Measurements from ENCODE around the gene ARL8B. TPM values are rescaled to one million over a fixed set of nuclear protein-coding genes. Genes with fewer than 3 reads are reported as not detected.

ARL8B gene
- total and polyA plus RNA-seq, 2 of the 8 experiments (the other 6 are each of a cell fraction or from before 2014, with no cell fraction given): 14.5 to 27.8 TPM

DNA sequence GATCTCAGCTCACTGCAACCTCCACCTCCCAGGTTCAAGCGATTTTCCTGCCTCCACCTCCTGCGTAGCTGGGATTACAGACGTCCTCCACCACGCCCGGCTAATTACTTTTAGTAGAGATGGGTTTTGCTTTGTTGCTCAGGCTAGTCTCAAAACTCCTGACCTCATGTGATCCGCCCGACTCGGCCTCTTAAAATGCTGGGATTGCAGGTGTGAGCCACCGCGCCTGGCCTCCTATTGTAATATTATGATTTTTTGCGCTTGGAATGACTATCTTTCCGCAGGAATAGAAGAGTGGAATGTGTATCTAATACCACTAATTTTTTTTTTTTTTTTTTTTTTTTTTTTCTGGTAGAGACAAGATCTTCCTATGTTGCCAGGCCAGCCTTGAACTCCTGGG, 1.8 kb downstream of the ARL8B start:
- H3K4me3 ChIP-seq (ENCODE audit: extremely low read depth in 1 of 4, insufficient read depth in 2 of 4, low read depth in 3 of 4, low read length in 4 of 4): peak overlapping the region in 2 of 4 experiments; percentile 73 to 98; a peak in 3 of 8 replicates
- no peaks in the 10 kb centered on the region for H3K9me3 ChIP-seq (ENCODE audit: insufficient read depth in 2 of 2, low read depth in 1 of 2, low read length in 1 of 2)
- H3K14ac ChIP-seq (ENCODE audit: insufficient read length): no peak overlapping the region
- FAIRE-seq (no peak), DNase-seq (ENCODE audit: low read depth in 1 of 2, low spot score in 2 of 2) (no peak)
- H2BK12ac ChIP-seq (ENCODE audit: low read depth, low read length): no peak overlapping the region
- H3K79me2 ChIP-seq (ENCODE audit: control insufficient read depth in 1 of 2, insufficient read depth in 2 of 2, low read length in 2 of 2): peaks cover 28 to 64% of the 10 kb centered on the region in 2 experiments
- H3K4ac ChIP-seq (replicated peaks; ENCODE audit: insufficient read length, low read depth, low read length): no peak overlapping the region
- WGBS, 2 experiments (ENCODE audit: extremely low coverage in 1 of 2, insufficient coverage in 1 of 2, insufficient read length in 1 of 2, insufficient replicate concordance in 2 of 2, low coverage in 1 of 2, low lambda C conversion rate in 2 of 2, missing lambda C conversion rate in 1 of 2): 98% methylated on average over 12 of the region's 12 CpGs; no CpG with 5 or more reads in 1 of the 2 experiments
- no peak overlapping the region for H4K5ac ChIP-seq (ENCODE audit: insufficient read length, low read depth, low read length)
- peaks cover 2 to 7% of the 10 kb centered on the region in 2 experiments for H4K20me1 ChIP-seq (replicated peaks in 1 of 2; ENCODE audit: control insufficient read depth in 1 of 2, insufficient read depth in 2 of 2, low read length in 2 of 2)
- peaks cover 6% of the 10 kb centered on the region for H3K79me1 ChIP-seq (ENCODE audit: low read depth, low read length)
- peak overlapping the region; percentile 71 to 97; a peak in 2 of 4 replicates for H3K4me2 ChIP-seq (ENCODE audit: insufficient read depth in 1 of 2, low read depth in 2 of 2, low read length in 2 of 2)
- no peak overlapping the region for H2BK20ac ChIP-seq (ENCODE audit: low read length)
- no peak overlapping the region for H3K27ac ChIP-seq (ENCODE audit: low read depth, low read length)
- H3K36me3 ChIP-seq (ENCODE audit: control insufficient read depth in 2 of 4, insufficient read depth in 4 of 4, low read length in 3 of 4): no peaks in the 10 kb centered on the region
- no peak overlapping the region for H4K8ac ChIP-seq (ENCODE audit: extremely low read depth, insufficient read depth, low read length)
- H3K18ac ChIP-seq (ENCODE audit: extremely low read depth, low read length): no peak overlapping the region
- H3K56ac ChIP-seq (replicated peaks; ENCODE audit: insufficient read length, low read depth, low read length): no peak overlapping the region
- H3K27me3 ChIP-seq (replicated peaks in 1 of 4; ENCODE audit: control insufficient read depth in 3 of 4, extremely low read depth in 1 of 4, insufficient read depth in 3 of 4, low read length in 3 of 4): no peaks in the 10 kb centered on the region
- ChIA-PET CTCF (ENCODE audit: partially characterized antibody) (interaction anchor here (0.8 to 2.1 kb wide), 9 partner anchors 7 to 147 kb away, joined by 3 to 9 read pairs (median 3); no protein-coding TSS in a partner anchor), POLR2A (ENCODE audit: partially characterized antibody) (interaction anchor here (0.7 to 2.8 kb wide), 8 partner anchors 9 to 104 kb away, joined by 3 to 11 read pairs (median 3); no protein-coding TSS in a partner anchor)
- H2BK5ac ChIP-seq (ENCODE audit: low read depth, low read length): no peak overlapping the region
- no peak overlapping the region for H4K91ac ChIP-seq (replicated peaks; ENCODE audit: insufficient read length, low read length)
- H3K4me1 ChIP-seq (replicated peaks in 1 of 4; ENCODE audit: control insufficient read depth in 3 of 4, insufficient read depth in 4 of 4, low read length in 3 of 4): peaks cover 0 to 2% (median 0%) of the 10 kb centered on the region in 4 experiments; a peak in 1 of 7 replicates
- H3K23me2 ChIP-seq (ENCODE audit: low read depth, low read length): peaks cover 4% of the 10 kb centered on the region; the same call in 1 of the 2 replicates
- no peak overlapping the region for H2AFZ ChIP-seq (ENCODE audit: low read length)
- H2BK120ac ChIP-seq (replicated peaks; ENCODE audit: low read depth, low read length): no peak overlapping the region
- H2AK5ac ChIP-seq (ENCODE audit: low read depth, low read length): no peak overlapping the region
- no peak overlapping the region for H2BK15ac ChIP-seq (ENCODE audit: low read length)
- H3K9ac ChIP-seq (replicated peaks in 1 of 4; ENCODE audit: extremely low read depth in 1 of 4, low read depth in 3 of 4, low read length in 3 of 4): no peak overlapping the region; a peak in 1 of 7 replicates
- no peak overlapping the region for H3K23ac ChIP-seq (ENCODE audit: insufficient read length)
- no peak for TF ChIP-seq POU5F1 (IDR thresholded peaks at IDR 0.05; ENCODE audit: low read depth, low read length)
- no peak for TF ChIP-seq SRF (IDR thresholded peaks at IDR 0.05; ENCODE audit: low read depth, low read length)
- no peak for TF ChIP-seq POLR2AphosphoS5 (IDR thresholded peaks at IDR 0.05; ENCODE audit: low read depth, low read length)
- TF ChIP-seq RBBP5 (IDR thresholded peaks at IDR 0.05; ENCODE audit: borderline replicate concordance, low read depth, low read length): no peak
- no peak for TF ChIP-seq SUZ12 (IDR thresholded peaks at IDR 0.05; ENCODE audit: low read length)
- TF ChIP-seq, protein P1, sequence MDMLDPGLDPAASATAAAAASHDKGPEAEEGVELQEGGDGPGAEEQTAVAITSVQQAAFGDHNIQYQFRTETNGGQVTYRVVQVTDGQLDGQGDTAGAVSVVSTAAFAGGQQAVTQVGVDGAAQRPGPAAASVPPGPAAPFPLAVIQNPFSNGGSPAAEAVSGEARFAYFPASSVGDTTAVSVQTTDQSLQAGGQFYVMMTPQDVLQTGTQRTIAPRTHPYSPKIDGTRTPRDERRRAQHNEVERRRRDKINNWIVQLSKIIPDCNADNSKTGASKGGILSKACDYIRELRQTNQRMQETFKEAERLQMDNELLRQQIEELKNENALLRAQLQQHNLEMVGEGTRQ (IDR thresholded peaks at IDR 0.05; ENCODE audit: low read length): no peak
- TF ChIP-seq FOSL1 (IDR thresholded peaks at IDR 0.05; ENCODE audit: insufficient read depth, low read depth, low read length): no peak
- no peak for TF ChIP-seq SIN3A (conservative IDR thresholded peaks at IDR 0.05 in 1 of 2, IDR thresholded peaks at IDR 0.05 in 1 of 2; ENCODE audit: low read depth in 1 of 2, low read length in 2 of 2)
- no peak for TF ChIP-seq SP4 (IDR thresholded peaks at IDR 0.05; ENCODE audit: low read length)
- TF ChIP-seq CBX8 (IDR thresholded peaks at IDR 0.05; ENCODE audit: borderline replicate concordance, low read depth, low read length): no peak
- TF ChIP-seq BRCA1 (IDR thresholded peaks at IDR 0.05; ENCODE audit: low read depth, low read length): no peak
- no peak for TF ChIP-seq TBP (IDR thresholded peaks at IDR 0.05; ENCODE audit: low read depth, low read length)
- no peak for TF ChIP-seq HDAC2 (IDR thresholded peaks at IDR 0.05; ENCODE audit: borderline replicate concordance in 1 of 2, low read depth in 2 of 2, low read length in 2 of 2)

All from H1 (cell line).